T47D (cell line): ENCODE data around the gene PLIN5.

ENCODE experiments used
- DNase-seq, 2 experiments: peaks; one replicate each; pipeline versions ENCODE4 v3.0.0 to v3.0.0-alpha.2; 2011 to 2012; ENCODE audit warnings: low read depth in 1 of 2, low spot score in 1 of 2
- JUND ChIP-seq: IDR thresholded peaks from 2 replicates; pipeline ENCODE4 v1.6.1; 2012; ENCODE audit warnings: low read depth
- in situ Hi-C: cut with HindIII; loops from 2 replicates; pipeline ENCODE4 v1.10.0; 2016; ENCODE audit warnings: low sequenced_read_pairs, low pct_unique_long_range_greater_than_20kb

PLIN5 gene

GRCh38 chr19:4491446-4491845, 43.6 kb downstream of the PLIN5 start:
- DNase-seq = no peak
- in situ Hi-C loops = no loop called here

DNA sequence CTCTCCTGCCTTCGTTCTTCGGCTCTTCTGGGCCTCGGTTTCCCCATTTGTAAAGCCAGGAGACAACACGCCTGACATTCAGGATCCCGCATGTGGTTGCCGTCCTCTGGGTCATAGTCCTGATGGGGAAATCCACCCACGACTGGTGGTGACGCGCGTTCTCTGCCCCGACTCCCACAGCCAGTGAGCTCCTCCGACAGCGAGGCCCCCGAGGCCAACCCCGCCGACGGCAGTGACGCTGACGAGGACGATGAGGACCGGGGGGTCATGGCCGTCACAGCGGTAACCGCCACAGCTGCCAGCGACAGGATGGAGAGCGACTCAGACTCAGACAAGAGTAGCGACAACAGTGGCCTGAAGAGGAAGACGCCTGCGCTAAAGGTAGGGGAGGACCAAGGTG, 46.5 kb downstream of the PLIN5 start:
- TF ChIP-seq JUND = no peak
- DNase-seq = no peak

More at GRCh38 chr19:4491446-4491845, 43.6 kb downstream of the PLIN5 start:
- TF ChIP-seq JUND = no peak

GRCh38 chr19:4487572-4487971, 47.5 kb downstream of the PLIN5 start:
- TF ChIP-seq JUND = no peak
- no peak for DNase-seq
- in situ Hi-C loops = no loop called here

More for the DNA sequence above, 46.5 kb downstream of the PLIN5 start:
- in situ Hi-C loops = no loop called here

DNA sequence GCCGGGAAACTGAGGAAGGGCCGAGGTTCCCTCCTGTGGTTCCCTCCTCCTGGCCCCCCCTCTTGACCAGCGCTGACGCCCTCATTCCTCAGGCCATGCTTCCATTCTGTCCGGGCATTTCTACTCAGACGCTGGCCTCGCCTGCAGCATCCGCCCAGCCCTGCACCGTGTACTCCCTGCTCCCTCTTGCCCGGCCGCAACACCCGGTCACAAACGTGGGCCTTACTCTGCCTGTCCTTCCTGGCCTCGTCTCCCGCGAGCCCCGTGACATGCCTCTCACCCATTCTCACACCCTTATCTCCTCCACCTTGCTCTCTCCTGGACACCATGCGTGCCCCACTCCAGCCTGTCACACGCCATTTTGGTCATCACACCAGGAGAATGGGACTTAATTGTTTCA, 51.6 kb downstream of the PLIN5 start:
- no peak for TF ChIP-seq JUND
- in situ Hi-C loops = no loop called here

GRCh38 chr19:4482721-4483364, 52.2 kb downstream of the PLIN5 start:
- TF ChIP-seq JUND = no peak
- no peak for DNase-seq
- in situ Hi-C loops = no loop called here

More for the DNA sequence above, 51.6 kb downstream of the PLIN5 start:
- no peak for DNase-seq

- in situ Hi-C loops = no loop called here
- no peak for DNase-seq
- no peak for TF ChIP-seq JUND
Observed at GRCh38 chr19:4477034-4477801, 57.8 kb downstream of the PLIN5 start.

- in situ Hi-C loops = no loop called here
- DNase-seq = peak; percentile 48 to 63
- TF ChIP-seq JUND = no peak
Observed at GRCh38 chr19:4474514-4475022, 60.5 kb downstream of the PLIN5 start.

DNA sequence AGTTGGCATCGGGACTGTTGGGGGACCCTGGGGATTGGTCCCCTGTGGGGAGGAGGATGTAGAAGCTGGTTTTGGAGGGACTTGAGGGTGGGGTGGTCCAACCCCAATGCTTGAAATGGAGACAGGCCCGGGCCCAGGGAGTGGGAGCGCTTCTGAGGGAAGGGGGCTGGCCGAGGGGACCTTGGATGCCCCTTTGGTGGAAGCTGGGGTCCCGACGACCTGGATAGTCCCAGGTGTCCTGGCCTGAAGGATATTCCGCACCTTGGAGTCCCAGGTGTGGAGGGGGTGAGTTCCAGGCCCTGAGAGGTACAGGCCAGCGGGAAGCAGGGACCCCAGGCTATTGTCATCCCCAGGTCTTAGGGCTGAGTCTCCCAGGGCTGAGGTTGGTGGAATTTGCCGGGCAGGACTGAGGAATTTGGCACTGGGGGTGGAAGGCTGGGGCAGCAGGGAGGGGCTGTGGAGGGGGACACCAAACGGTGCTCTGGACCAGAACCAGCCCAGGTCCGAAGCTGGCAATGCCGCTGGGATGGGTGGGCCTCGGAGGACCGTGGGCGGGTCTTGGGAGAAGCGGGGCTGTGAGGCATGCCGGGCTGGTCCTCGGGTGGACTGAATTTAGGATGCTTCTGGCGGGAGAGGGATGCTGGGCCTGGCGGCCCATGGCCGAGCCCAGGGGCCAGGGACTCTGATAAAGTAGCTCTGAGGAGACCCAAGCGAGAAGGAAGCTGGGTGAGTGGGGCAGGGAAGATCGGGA, 61.1 kb downstream of the PLIN5 start:
- in situ Hi-C loops = no loop called here
- no peak for TF ChIP-seq JUND
- no peak for DNase-seq

DNA sequence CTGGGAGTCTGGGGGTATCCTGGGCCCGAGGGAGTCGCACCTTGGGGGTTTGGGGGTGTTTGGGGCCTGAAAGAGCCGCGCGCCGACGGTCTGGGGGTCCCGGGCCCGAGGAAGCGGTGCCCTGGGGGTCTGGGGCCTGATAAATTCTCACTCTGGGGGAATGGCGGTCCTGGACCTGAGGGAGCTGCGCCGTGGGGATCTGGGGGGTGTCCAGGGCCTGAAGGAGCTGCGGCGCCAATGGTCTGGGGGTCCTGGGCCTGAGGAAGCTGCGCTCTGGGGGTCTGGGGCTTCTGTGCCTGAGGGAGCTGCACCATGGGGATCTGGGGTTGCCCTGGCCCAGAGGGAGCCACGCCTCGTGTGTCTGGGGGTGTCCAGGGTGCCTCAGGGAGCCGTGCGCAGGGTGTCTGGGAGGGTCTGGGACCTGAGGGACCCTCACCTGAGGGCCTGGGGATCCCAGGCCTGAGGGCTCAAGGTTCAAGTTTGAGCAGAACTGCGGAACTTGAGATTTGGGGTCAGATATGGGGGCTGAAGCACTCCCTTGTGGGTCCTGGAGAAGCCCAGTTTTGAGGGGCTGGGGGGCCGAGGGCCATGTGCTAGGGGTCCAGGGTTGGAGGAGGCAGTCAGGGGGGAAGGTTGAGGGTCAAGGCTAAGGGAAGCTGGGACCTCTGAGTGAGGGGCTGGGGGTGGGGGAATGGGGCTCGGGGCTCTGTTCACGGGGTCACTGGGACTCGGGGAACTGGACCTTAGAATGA, 61.8 kb downstream of the PLIN5 start:
- no peak for TF ChIP-seq JUND
- in situ Hi-C loops = no loop called here
- no peak for DNase-seq
